Peyer's patch (tissue), 4 donors: ENCODE results near the gene RAD51B.

Source experiments
- POLR2A ChIP-seq, 2 donors: fragments of 450-650 bp; IDR thresholded peaks; one replicate each; pipeline ENCODE4 v1.5.1; 2017; ENCODE audit warnings: antibody characterized with exemption in 2 of 2, mild to moderate bottlenecking in 2 of 2, moderate library complexity in 2 of 2
- TF ChIP-seq, protein P1 (sequence below), 6 experiments: fragments of 450-650 bp in 4 of 6; fragments of 200-600 bp in 2 of 6; sonication (generic) in 1 of 6; IDR thresholded peaks; one replicate each; pipeline ENCODE4 v1.5.1; 2017 to 2019; ENCODE audit warnings: antibody characterized with exemption in 6 of 6, mild to moderate bottlenecking in 3 of 6, moderate library complexity in 1 of 6

DNA sequence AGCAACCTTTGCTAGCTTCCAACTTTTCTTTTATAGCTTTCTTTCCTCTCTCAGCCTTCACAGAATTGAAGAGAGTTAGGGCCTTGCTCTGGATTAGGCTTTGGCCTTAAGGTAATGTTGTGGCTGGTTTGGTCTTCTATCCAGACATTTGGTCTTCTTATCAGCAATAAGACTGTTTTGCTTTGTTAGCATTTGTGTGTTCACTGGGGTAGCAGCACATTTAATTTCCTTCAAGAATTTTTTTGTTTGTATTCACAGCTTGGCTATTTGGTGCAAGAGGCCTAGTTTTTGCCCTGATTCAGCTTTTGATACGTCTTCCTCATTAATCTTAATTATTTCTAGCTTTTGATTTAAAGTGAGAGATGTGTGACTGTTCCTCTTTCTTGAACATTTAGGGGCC lies 130.8 kb downstream of the RAD51B start:
- TF ChIP-seq, protein P1, sequence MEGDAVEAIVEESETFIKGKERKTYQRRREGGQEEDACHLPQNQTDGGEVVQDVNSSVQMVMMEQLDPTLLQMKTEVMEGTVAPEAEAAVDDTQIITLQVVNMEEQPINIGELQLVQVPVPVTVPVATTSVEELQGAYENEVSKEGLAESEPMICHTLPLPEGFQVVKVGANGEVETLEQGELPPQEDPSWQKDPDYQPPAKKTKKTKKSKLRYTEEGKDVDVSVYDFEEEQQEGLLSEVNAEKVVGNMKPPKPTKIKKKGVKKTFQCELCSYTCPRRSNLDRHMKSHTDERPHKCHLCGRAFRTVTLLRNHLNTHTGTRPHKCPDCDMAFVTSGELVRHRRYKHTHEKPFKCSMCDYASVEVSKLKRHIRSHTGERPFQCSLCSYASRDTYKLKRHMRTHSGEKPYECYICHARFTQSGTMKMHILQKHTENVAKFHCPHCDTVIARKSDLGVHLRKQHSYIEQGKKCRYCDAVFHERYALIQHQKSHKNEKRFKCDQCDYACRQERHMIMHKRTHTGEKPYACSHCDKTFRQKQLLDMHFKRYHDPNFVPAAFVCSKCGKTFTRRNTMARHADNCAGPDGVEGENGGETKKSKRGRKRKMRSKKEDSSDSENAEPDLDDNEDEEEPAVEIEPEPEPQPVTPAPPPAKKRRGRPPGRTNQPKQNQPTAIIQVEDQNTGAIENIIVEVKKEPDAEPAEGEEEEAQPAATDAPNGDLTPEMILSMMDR (IDR thresholded peaks at IDR 0.05): no peak
- no peak for TF ChIP-seq POLR2A (IDR thresholded peaks at IDR 0.05)
